HG02884 (cell line): ENCODE measurements around the gene RFPL2.

Experiments used
- ATAC-seq: cut with Tn5 transposase; IDR thresholded peaks from one replicate; pipeline ENCODE4 v1.9.1; 2021; ENCODE audit warnings: mild to moderate bottlenecking, moderate library complexity; ENCODE audit not compliant: unreplicated experiment

The RFPL2 gene

DNA sequence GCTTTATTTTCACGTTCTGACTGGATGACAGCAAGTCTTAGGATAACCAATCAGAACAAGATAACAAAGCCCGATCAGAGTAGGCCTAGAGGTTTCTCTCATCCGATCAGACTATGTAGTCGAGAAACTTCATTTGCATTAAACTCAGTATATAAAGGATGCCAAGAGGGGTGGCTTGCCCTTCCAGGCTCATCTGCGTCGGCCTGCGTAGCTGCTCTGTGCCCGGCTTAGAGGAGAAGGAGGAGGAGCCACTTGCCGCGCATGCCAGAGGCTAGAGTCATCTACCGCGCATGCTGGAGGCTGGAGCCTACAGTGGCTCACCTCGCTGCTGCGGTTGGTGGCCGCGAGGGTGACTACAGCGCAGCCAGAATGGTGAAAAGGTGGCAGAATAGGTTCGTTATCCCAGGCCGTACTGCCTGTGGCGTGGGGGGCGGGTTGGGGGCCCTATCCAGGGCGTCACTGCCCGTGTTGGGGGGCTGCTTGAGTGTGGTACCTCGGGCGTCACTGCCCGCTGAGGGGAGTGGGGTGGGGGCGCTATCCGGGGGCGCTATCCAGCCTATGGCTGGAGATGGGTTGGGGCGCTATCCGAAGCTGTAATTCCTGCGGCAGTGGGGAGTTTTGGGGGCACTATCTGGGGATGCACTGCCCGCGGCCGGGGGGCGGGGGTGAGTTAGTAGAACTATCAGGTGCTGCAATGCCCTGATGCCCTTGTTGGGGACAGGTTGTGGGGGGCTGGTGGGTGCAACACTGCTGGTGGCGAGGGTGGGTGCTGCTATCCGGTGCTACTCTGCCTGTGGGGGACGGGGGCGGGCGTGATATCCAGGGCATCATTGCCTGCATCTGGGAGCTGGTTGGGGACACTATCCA, at the start of gene RFPL2:
Gene RFPL2 (minus strand): TSS at position 218 of the 867 bp plus-strand sequence. CDS start 2,622 bp downstream, outside the sequence.
- ATAC-seq = no peak

DNA sequence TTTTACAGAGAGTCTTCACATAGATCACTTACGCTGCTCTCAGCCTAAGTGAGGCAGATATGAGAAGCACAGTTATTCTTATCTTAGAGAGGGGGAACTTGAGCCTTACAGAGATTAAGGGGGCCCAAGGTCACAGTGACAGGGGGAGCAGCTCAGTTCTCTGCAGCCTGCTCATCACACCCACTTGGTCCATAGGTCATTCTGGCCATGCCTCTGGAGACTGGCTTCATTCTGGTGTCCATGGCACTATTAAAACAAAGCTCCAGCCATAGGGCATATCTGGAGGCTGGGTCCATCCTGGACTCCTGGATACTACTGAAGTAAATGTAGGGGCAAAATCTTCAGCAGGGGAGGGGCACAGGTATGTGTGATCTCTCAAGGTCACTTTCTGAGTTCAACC, 44.4 kb upstream of the RFPL2 start:
- ATAC-seq = no peak

DNA sequence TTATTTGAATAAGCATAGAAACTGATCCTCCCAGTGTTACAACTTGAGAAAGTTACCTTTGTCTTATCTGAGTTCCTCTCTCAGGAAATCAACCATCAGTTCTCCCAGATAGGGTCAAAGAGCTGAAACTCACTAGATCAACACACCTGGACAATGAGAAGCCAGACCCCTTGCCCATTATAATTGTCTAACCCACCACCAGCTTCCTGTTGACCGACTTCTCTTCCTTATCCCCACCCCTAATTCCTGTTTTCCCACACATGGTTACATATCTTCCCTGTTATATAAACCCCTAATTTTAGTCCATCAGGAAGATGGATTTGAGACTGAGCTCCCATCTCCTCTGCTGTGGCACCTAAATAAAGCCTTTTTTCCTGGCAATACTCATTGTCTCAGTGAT, 43.4 kb upstream of the RFPL2 start:
- no peak for ATAC-seq

DNA sequence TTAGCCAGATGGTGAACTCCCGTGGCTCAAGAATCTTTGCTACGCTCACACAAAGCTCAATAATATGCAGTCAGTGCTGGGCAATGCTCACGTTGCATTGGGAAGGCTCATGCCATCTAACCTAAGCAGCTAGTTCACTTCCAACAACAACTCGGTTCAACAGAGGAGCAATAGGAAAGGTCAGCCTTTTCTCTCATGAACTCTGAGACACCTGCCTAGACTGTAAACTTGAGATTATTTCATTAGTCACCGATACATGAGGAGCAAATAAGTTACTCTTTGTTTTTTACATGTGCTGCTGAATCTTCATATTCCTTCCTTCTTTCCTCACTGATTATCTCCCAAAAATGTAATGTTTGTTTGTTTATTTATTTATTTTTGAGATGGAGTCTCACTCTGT, 41.3 kb upstream of the RFPL2 start:
- ATAC-seq = no peak

DNA sequence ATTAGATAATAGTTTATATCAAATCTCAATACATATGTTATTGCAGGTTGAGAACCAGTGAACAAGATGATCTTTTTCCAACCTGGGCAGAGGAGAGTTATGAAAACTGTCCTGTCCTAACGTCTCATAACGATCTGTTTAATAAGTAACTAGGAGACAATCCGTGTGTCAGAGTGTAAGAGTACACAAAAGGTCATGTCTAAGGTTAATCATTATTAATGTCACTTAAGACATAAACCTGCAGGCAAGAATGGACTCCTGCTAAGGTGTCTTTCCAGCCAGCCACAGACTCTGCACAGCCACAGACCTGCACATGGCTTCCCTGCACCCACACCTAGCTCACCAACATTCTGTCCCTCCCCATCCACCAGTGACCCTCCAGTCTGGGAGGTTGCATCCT, 40.2 kb upstream of the RFPL2 start:
- ATAC-seq = no peak

DNA sequence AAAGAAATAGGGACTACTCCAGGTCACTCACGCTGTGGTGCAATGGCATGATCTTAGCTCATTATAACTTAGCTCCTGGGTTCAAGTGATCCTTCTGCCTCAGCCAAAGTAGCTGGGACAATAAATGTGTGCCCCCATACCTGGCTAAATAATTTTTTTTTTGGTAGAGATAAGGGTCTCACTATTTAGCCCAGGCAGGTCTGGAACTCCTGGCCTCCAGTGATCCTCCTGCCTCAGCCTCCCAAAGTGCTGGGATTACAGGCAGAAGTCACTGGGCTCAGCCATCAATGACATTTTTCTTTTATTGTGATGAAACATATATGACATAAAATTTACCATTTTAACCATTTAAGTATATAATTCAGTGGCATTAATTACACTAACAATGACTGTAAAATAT, 39.7 kb upstream of the RFPL2 start:
- ATAC-seq = no peak

DNA sequence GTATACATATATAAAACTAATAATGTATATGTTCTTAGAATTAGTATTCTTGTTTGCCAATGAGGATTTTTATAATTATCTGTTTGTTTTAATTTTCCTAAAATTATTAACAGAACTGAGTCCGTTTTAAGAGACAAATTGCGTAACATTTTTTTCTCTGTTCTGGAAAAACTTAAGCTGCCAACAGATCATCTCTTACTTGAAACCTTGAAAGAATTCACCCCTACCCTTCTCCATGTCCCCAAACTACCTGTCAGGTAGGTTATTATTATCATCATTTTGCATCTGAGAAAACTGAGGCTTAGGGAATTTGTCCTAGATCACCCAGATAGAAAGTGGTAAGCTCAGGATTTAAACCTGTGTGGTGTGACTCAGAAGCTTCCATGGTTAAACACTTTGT, 35.6 kb upstream of the RFPL2 start:
- ATAC-seq = no peak

DNA sequence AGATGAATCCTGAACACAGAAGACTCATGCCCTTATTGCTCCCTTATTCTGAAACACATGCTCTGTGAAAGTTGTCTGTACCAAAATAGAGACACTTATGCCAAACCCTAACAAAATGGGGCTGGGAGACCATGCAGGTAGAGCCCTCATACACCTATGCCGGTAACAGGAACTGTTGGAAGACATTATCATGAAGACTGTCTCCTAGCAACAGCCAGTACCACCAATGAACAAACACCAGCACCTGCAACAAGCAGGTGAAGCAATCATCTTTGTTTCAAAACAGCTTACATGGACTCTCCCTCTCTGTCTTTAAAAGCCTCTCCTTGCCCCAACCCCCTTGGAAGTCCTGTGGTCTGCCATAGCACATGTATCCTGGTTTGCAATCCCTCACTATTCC, 33.0 kb upstream of the RFPL2 start:
- ATAC-seq = no peak

DNA sequence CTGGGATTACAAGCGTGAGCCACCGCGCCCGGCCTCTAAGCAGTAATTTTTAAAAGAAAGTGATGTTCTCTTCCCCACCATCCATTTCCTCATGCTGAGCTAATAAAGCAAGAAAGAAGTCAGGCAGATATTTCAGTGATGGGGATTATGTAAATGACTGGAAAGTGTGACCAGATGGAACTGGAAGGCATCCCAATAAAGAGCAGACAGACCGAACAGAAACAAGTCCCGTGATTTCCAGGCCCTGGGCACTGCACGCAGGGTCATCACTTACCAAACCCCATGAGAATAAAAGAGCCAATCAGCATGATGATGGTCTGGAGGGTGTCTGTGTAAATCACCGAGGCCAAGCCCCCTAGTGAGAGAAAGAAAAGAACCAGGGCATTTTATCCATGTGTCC, 32.1 kb upstream of the RFPL2 start:
- no peak for ATAC-seq

DNA sequence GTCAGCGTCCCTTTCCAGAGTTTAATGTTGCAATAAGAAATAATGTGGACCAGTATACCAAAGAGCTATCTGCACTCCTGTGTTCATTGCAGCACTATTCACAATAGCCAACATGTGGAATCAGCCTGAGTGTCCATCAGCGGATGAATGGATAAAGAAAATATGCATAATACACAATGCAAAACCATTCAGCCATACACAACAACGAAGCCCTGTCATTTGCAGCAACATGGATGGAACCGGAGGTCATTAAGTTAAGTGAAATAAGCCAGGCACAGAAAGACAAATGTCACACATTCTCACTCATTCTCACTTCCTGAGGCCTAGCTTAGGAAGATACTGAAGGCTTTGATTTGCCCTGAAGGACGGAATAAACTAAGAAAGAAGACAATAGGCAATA, 28.2 kb upstream of the RFPL2 start:
- no peak for ATAC-seq

DNA sequence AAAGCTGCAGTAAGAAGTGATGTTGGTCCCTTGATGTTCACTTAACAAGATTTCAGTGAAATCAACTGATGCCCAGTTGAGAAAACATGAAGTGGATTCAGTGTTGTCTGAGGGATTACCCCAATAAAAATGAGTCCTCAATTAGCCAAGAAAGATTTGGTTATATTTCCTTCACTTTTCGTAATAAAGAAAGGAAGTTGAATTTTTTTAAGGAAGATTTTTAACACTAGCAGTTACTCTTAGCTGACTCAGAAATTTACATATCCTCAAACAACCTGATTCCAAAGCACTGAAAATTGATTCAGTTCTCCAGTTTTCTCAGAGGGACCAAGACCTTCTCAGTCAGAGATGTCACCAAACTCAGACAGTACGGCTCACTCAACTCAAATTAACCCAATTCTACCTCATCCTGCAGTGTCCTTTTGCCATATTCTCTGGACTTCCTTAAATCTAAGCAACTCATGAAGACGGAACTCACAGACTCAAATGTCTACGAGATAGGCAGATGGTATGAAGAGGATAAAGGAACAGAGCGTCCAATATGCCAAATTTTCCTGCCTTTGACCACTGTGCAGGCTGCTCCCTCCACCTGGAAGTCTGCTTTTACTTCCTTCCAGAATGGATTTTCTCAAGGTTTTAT, 27.4 kb upstream of the RFPL2 start:
- no peak for ATAC-seq

DNA sequence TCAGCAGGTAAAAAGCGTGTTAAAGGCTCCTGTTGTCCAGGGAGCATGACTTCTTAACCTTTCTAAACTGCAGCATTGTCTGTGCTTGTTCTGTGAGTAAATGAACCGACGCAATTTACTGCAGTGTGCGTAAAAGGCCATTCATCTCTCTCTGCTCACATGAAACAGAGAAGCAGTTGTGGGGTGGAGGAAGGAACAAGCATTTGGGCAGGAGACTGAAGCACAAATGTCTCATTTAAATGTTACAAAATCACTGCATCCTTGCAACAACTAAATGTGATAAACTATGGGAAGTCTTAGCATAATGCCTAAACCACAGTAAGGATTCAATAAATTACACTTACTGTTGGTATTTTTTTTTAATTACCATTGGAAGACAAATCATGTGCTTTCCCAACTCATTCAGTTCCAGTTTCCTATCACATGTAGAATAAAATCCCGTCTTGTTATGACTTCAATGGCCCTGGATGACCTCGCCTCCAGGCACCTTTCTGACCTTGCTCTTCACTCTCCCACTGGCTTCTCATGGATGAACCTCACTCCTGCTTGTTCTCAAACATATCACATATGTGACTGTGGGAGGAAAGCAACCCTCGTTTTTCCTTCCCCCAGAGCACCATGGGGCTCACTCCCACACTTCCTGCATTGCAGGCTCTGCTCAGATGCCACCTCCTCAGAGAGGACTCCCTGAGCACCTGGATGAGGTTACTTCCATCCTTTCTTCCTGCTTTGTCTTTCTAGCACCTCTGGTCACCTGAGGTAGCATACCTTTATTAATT, 21.6 kb upstream of the RFPL2 start:
- no peak for ATAC-seq

DNA sequence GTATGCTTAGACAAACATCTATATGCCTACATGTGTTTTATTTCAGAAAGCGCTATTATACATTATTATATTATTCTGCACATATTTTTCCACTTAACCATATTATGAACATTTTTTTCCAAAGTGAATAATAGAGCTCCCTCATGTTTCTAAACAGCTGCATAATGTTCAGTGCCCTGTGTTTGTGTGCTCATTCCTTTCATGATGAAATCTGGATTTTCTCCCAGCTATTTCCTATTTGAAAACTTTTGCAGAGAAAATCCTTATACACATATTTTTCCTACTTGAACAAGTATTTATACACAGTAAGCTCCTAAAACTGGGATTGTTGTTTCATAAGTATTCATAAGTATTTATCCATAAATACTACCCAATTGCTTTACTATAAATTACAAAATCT, 18.1 kb upstream of the RFPL2 start:
- ATAC-seq = no peak

DNA sequence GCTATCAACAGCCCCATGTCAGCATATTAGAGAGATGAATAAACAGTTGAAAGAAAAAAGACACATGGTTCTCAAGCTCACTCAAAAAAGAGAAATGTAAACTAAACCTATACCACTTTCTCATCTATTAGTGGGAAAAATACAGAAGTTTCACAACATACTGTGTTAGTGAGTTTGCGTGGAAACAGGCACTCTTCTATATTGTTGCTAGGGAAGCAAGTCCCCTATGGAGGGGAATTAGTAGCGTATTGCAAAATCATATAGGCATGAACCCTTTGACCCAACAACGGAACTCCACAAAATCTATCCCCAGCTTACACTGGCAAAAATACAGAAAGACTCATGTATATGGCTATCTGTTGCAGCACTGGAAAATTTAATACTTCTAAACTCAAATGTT, 14.2 kb upstream of the RFPL2 start:
- ATAC-seq = no peak

DNA sequence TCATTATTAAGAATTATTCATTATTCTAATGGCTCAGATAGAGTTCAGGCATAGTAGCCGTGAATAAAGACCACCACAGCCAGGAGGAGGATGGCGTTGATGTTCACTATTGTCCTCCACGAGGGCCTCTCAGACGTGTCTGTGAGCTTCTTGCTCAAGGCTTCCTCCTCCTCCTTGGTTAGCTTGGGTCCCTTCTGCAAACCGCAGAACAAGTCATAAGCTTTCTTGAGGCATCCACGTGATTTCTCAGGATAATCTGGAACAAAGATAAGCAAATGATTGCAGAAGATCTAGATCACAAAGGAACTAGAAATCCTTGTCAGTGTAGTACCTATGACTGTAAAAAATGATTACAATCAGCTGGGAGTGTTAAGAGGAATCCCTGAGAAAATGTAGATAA, 13.6 kb upstream of the RFPL2 start:
- no peak for ATAC-seq

DNA sequence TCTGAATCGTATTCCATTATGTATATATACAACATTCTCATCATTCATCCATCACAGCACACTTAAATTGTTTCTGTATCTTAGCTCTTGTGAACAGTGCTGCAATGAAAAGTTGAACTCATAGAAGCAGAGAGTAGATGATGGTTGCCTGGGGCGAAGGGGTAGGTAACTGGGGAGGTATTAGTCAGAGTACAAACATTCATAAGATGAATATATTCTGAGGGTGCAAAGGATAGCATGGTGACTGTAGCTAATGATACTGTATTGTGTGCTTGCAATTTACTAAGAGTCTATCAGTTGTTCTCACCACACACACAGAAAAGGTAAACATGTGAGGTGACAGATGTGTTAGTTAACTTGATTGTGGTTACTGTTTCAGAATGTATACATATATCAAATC, 12.6 kb upstream of the RFPL2 start:
- ATAC-seq = no peak

DNA sequence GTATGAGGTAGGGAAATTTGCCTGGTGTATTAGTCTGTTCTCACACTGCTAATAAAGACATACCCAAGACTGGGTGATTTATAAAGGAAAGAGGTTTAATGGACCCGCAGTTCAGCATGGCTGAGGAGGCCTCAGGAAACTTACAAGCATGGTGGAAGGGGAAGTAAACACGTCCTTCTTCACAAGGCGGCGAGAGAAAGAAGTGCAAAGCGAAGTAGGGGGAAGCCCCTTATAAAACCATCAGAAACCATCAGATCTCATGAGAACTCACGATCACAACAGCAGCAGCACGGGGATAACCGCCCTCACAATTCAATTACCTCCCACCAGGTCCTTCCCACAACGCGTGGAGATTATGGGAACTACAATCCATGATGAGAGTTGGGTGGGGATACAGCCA, 12.0 kb upstream of the RFPL2 start:
- no peak for ATAC-seq

DNA sequence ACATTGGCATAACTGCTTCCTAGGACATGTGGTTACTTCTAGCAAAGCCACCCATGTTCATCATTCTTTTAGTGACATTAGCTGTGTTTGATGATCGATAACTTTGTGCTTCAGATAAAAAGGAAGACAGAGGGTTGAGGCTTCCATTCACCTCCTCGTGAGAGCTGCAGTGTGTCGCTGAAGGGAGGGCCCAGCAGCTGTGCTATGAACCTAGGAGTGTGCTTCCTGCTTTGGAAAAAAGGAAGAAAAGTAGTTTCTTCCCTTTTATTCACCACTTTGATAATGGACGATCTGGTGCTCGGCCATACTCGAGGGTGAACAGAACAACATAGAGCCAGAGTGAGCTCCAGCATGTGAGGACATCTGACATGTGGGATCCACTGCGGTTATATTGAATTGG, 6.1 kb upstream of the RFPL2 start:
- no peak for ATAC-seq

DNA sequence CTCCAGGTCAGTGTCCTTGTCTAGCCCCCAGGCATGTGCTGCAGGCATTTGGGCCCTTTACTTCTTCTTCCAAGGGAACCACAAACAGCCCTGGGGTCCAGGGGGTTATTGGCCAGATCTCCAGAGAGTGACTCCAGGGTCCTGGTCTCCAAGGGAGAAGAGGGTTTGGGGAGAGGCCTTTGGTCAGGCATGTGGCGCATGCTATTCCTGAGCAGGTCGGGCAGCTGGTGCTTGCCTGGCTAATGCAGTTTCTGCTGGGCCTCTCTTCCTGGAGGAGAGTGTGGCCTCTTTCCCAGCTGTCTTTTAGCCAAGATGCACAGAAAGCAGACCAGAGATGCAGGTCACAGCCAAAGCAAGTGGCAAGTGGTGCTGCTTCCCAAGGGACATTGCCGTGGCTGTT, 3.8 kb upstream of the RFPL2 start:
- no peak for ATAC-seq

DNA sequence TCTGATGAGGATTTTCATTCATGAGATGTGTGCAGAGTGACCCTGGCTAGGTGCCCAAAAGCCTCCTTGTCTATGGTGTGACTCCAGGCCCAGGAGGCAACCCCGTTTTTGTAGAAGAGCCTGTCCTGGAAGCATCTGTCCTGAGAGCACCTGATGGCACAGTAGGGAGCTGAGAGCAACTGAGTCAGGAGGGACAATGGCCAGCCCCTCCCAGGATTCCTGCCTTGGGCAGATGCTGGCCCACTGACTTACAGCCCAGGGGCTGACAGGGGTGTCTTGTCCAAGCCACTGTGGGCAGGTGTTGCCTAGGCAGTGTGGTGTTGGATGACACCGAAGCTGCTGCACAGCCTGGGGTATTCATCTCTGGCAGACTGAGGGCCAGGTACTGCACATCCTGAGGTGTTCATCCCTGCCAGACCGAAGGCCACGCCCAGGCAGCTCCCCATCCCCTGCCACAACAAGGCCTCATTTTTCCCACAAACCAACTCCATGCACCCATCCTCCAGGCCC, 3.2 kb upstream of the RFPL2 start:
- ATAC-seq = no peak
